LNCAP (cell line): ENCODE results near the gene TRHDE.

Experiments used
- TF ChIP-seq, protein P1 (sequence below): fragments of 450-650 bp; IDR thresholded peaks from 2 replicates; pipeline ENCODE4 v1.5.1; 2017; ENCODE audit warnings: mild to moderate bottlenecking

Gene TRHDE, protein sequence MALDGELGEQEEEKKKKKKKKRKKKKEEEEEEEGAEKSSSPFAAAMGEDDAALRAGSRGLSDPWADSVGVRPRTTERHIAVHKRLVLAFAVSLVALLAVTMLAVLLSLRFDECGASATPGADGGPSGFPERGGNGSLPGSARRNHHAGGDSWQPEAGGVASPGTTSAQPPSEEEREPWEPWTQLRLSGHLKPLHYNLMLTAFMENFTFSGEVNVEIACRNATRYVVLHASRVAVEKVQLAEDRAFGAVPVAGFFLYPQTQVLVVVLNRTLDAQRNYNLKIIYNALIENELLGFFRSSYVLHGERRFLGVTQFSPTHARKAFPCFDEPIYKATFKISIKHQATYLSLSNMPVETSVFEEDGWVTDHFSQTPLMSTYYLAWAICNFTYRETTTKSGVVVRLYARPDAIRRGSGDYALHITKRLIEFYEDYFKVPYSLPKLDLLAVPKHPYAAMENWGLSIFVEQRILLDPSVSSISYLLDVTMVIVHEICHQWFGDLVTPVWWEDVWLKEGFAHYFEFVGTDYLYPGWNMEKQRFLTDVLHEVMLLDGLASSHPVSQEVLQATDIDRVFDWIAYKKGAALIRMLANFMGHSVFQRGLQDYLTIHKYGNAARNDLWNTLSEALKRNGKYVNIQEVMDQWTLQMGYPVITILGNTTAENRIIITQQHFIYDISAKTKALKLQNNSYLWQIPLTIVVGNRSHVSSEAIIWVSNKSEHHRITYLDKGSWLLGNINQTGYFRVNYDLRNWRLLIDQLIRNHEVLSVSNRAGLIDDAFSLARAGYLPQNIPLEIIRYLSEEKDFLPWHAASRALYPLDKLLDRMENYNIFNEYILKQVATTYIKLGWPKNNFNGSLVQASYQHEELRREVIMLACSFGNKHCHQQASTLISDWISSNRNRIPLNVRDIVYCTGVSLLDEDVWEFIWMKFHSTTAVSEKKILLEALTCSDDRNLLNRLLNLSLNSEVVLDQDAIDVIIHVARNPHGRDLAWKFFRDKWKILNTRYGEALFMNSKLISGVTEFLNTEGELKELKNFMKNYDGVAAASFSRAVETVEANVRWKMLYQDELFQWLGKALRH

DNA sequence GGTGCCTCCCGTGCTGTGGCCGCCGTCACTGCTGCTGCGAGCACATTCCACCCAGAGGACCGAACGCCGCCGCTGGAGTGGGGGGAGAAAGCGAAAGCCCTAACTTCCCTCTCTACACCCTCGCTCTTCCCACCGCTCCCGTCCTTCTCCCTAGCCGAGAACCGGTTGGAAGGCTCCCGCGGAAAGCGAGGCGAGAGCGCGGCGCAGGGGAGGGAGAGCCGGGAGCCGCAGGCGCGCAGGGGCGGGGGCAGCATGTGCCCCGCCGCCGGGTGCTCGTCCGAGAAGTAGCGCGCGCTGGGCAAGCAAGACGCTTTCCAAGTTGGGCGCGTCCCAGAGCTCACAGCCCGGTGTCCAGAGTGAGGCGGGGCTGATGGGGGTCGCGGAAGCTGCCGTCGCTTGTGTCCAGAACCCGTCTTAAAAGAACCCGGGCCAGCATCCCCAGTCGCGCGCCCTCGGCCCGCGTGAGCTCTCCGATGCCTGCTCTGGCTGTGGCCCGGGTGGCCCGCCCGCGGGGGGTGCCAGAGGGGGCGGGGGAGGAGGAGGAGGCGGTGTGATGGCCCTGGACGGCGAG is at the start of gene TRHDE:
Gene TRHDE (plus strand): TSS at position 280 of the 571 bp plus-strand sequence. CDS start 274 bp downstream, at position 554.
- TF ChIP-seq, protein P1, sequence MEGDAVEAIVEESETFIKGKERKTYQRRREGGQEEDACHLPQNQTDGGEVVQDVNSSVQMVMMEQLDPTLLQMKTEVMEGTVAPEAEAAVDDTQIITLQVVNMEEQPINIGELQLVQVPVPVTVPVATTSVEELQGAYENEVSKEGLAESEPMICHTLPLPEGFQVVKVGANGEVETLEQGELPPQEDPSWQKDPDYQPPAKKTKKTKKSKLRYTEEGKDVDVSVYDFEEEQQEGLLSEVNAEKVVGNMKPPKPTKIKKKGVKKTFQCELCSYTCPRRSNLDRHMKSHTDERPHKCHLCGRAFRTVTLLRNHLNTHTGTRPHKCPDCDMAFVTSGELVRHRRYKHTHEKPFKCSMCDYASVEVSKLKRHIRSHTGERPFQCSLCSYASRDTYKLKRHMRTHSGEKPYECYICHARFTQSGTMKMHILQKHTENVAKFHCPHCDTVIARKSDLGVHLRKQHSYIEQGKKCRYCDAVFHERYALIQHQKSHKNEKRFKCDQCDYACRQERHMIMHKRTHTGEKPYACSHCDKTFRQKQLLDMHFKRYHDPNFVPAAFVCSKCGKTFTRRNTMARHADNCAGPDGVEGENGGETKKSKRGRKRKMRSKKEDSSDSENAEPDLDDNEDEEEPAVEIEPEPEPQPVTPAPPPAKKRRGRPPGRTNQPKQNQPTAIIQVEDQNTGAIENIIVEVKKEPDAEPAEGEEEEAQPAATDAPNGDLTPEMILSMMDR, result no peak

DNA sequence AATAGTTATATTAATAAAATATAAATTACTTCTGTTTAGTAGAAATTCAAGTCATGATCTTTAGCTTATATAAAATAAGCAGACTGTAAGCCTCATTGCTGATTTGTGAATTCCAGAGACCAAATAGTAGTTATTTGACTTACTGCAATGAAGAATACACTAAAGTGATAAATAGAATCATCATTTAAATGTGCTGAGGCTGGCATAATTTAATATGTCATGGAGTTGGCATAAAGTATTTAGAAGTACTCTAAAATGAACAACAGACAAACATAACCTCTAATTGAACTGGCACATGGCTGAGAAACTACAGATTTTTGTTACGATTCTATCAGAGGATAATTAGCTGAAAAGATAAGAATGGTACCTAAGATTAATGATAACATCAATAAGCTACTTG is 45.7 kb upstream of the TRHDE start:
- TF ChIP-seq, protein P1, result no peak

DNA sequence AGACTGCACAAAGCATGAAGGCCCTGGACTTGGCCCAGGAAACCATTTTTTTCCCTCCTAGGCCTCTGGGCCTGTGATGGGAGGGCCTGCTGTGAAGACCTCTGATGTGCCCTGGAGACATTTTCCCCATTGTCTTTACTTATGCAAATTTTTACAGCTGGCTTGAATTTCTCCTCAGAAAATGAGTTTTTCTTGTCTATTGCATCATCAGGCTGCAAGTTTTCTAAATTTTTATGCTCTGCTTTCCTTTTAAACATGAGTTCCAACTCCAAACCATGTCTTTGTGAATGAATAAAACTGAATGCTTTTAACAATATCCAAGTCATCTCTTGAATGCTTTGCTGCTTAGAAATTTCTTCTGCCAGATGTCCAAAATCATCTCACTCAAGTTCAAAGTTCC is 43.7 kb upstream of the TRHDE start:
- TF ChIP-seq, protein P1, result no peak

DNA sequence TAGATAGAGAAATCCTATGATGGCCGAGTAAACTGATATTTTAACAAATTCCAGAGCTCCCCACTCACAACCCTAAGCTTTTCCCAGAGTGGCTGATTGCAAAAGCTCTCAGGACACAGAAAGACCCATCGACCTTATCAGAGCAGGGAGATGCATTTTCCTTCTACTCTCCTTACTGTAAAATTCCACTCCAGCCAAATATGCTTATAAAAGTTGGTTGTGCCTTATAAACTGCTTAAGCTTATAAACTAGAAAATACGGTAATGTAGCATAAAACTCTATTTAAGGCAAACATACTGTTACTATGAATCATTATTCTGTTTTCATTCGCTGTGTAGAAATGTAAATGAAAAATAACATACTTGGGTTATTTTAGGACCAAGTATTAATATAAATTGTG is 41.6 kb upstream of the TRHDE start:
- TF ChIP-seq, protein P1, result no peak

DNA sequence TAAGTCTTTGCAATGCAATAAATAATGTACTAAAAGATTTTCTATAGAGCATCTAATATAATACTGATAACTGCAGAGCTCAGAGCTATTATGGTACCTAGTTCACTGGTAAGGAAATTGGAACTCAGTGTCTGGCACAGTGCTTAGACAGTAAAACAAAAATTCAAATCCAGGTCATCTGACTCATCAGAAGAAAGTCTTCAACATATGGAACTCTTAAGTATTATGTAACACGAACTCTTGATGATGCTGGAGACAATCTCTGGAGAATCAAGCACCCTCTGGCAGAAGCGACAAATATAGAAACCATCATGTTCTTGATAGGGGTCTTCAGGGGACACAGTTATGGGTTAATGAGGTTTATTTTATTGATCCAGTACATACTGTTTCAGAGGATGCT is 37.3 kb upstream of the TRHDE start:
- TF ChIP-seq, protein P1, result no peak

DNA sequence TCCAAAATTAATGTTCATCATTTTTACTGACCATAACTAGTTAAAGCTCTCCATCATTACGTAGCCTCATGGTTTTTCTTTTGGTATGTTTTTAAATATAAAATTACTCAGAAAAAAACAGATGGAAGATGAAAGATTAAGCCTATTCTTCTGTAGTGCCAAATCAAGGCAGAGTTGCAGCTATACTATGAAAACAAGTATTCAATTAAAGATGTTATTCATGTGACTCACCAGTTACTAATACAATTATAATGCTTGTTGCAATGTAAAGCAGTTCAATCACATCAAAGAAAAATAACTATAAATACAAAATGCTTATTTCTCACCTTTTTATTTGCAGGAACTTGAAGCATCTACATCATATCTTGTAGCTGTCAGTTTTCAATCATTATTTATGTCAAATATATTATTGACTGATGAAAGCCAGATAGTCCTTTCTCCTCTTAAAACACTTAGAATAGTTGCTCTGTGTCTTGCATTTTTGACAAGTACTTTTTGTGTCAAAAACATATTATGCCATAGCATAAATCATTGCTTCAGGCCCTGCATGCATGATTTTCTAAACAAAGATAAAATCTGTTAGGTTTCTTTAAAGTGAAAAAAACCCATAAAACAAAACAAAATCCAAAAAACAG is 36.0 kb upstream of the TRHDE start:
- TF ChIP-seq, protein P1, result no peak

DNA sequence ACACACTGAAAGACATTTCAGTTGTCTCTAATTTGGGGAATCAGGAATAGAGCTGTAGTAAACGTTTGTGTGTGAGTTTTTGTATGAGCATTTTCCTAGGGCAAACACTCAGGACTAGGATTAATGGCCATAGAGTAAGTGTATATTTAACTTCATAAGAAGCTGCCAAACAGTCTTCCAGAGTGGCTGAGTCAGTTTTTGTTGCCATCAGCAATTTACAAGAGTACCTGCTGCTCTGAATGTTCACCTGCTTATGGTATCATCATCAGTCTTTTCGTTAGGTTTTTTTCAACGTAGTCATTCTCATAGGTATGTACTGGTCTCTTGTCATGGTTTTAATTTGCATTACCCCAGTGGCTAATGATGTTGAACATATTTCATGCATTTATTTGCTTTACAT is 30.6 kb upstream of the TRHDE start:
- TF ChIP-seq, protein P1, result no peak
